GM10847 (cell line): ENCODE measurements around the gene MASP1.

Source experiments
- POLR2A ChIP-seq: IDR thresholded peaks from 2 replicates; pipeline ENCODE4 v1.6.1; 2011; ENCODE audit not compliant: insufficient read length; ENCODE audit errors: extremely low read depth

MASP1 gene

DNA sequence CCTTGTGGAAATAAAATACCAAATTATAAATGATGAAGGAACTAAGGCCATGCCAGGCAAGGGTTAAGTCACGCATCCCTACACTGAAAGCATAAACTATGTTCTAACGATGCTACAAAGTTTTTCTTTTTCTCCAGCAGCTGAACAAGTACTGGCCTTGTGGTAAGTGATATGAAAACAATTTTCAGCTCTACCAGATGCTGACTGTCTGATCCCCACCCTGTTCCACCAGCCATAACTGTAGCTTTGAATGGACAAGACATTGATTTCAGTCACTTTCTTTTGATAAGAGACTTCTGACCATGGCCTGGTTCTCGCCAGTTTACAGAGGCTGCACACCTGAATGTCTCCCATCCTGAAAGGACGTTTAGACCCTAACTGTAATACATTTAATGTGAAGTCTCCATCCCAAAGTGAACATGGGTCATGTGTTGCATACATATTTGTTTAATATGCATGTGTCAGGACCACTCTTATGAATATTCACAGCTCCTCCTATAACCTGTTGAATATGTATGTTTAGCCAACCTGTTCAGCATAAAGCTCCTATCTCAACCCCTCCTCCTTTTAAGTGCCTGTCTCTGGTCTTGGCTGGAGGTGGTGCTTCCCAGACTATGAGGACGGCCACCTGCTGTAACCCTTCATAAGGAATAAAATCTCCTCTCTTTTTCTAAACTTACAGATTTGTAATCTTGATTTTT lies 33.4 kb downstream of the MASP1 start:
- TF ChIP-seq POLR2A = no peak

- TF ChIP-seq POLR2A = no peak
Observed at GRCh38 chr3:187257471-187257870, 34.1 kb downstream of the MASP1 start.

DNA sequence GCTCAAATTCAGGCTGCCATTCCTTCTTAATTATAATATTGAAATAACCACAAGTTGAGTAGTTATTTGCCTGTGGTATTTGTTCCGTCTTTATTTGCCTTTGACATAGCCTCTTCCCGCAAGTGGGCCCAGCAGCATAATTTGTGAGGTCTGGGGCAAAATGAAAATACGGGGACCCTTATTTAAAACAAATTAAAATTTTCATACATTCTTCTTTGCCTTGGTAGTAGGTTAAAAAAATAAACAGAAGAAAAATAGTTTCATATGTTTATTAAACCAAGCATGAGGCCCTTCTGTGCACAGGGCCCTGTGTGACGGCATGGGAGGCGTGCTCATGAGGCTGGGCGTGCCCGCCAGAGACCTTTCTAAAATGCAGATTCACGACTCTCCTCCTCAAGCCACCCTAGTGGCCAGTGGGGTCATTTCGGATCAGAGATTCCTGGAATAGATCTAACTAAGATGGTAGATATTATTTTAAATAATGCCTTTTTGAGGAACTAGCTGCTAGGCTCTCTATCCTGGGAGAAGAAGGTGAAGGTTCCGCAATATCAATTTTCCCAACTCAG lies 35.4 kb downstream of the MASP1 start:
- TF ChIP-seq POLR2A = no peak

GRCh38 chr3:187255314-187255713 lies 36.2 kb downstream of the MASP1 start:
- no peak for TF ChIP-seq POLR2A

DNA sequence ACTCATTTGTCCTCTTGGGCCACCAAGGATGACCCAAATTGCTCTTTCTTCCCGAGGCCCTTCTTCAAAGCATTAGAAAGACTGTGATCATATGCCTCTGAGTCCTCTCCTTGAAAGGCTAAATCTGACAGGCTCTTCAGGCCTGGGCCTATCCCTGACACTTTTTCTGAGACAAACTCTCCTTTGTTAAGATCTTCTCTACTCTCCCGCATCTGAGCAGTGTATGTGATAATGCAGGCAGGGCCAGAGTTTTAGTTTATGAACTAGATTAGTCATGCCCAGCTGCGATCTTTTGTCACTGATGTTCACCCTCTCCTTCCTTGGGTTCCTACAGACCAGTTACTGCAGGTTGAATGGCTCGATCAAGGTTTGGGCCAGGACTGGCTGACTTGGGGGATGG lies 39.2 kb downstream of the MASP1 start:
- no peak for TF ChIP-seq POLR2A

DNA sequence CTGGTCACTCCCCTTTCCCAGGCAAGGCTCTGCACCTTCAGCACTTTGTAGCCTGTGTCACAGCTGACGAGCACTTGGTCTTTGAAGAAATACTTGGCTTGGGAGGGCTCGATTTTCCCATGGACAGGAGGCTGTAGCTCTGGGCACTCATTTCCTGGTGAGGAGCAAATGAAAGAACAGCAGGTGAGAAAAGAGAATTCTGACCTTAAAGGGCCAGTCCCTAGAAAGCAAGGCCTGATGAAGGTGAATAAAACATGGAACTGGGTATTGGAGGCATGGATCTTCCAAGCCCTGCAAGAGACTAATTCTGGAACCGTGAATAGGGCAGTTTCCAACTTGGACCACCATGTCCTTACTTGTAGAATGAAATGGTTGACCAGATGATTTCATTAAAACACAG lies 39.9 kb downstream of the MASP1 start:
- no peak for TF ChIP-seq POLR2A

DNA sequence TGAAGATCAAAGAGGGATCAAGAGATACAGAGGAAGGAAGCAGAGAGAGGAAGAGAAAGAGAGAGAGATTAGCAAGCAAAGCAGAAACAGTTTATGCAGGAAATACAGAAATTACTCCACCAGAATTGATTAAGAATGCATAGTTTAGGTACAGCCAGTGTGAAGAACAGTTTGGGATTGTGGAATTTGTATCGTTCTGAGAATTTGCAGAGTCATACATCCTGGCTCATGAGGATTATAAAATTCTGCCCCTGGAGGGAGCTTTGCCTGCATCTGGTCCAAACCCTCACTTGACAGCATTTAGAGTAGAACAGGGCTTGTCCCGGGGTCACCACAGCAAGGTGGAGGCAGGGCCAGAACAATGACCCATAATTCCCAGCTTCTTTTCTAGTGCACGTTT lies 44.1 kb downstream of the MASP1 start:
- TF ChIP-seq POLR2A = no peak

DNA sequence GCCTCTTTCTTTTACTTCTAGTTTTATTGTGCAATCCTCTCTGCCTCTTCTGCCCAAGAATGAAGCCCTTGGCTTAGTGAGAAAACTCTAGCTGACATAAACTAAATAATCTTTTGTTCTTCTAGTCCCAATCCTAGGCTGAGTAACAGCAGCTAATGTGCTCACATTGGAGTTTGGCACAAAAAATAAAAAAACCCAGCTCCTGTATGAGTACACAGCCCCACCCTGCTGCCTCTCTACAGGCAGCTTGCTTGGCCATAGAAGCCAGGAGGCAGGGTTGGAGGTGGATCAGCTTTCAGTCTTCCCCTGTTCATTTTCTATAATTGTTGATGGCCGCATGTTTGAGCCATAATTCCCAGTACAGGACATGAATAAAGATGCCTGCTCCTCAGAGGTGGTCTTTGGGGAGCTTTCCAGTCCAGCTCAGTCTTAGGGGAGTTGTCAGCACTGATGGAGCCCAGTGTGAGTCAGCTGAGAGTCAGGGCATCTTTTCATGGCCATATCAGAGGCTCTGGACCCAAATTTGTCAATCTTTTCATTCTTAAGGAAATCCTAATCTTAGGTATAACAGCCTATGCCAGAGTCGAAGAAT lies 47.5 kb downstream of the MASP1 start:
- TF ChIP-seq POLR2A = no peak

DNA sequence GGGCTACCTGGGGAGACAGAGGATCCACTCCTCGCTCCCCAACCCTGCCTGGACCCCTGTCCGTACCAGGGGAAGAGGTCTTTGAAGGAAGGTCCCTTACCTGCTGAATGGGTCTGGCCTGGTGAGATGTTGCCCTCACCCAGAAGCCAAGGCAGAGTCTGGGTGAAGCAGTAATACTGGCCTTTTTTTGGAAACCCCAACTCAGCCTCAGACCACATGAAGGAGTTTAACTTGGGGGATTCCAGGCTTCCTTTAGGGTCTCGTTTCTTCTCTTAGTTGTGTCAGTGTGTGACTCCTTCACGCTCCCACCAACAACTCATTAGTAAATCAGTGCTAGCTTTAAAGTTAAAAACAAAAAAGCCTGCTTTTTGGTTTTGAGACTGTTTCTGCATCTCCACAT lies 48.6 kb downstream of the MASP1 start:
- TF ChIP-seq POLR2A = no peak

- TF ChIP-seq POLR2A = no peak
Observed at GRCh38 chr3:187242435-187242834, 49.1 kb downstream of the MASP1 start.

GRCh38 chr3:187238239-187238638 lies 53.3 kb downstream of the MASP1 start:
- TF ChIP-seq POLR2A = no peak

DNA sequence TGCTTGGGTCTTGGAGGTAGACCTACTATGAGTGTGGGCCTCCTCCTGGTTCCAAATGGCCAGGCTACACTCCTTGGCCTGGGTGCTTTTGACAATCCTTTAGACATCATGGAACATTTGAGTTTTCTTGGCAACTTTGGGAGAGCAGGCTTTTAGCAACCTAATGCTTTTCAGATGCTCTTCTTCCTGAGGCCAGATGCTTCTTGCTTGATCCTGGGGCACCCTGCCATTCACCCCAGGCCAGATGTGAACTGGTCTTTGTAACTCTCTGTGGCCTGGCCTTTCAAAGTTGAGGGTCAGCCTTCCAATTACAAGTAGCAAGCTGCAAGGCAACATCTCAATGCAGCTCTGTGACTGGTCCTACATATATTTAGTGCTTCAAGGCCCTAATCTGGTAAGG lies 53.8 kb downstream of the MASP1 start:
- no peak for TF ChIP-seq POLR2A

GRCh38 chr3:187236962-187237361 lies 54.6 kb downstream of the MASP1 start:
- no peak for TF ChIP-seq POLR2A

- TF ChIP-seq POLR2A = no peak
Observed at GRCh38 chr3:187230011-187230410, 61.5 kb downstream of the MASP1 start.

DNA sequence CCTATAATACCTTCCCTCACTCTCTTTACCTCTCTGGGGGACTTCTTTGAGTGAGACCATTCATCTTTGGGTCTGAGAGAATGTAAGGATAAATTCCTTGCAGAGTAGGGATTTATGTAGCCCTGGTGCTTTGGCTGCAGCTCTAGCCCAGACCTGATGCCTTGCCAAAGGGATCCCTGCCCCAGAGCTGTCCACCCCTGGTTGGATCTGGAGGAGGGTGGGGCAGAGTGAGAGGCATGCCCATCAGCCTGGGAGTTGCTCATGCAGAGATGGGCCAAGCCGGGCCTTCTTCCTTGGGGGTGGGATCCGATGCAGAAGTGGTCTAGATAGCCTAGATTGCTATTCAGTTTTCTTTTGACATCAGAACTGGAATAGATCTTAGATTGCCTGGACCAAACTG lies 62.8 kb downstream of the MASP1 start:
- TF ChIP-seq POLR2A = no peak

DNA sequence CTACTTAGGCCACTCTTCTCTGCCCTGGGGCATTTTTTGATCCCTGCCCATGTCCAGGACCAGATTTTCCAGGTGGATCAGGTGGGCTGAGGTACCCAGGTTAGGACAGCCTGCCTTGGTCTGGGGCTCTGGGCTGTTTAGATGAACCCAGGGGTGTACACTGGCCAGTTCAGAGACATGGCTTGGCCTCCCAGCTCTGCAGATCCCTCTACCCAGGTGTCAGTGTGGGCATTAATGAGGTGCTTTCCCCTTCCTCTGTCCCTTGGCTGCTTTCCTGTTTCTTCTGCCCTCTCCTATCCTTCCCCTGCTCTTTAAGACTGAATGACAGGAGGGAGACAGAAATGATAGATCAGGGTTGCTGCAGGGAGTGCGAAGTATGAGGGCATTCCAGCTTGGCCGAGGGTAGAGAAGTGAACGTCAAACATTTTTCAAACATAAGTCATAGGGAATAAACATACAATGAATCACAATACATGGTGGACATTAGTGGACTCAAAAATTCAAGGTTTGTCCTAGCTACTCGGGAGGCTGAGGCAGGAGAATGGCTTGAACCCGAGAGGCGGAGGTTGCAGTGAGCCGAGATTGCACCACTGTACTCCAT lies 63.8 kb downstream of the MASP1 start:
- no peak for TF ChIP-seq POLR2A
